HG03342 (cell line): ENCODE measurements around the gene CACNA1E.
A peak's percentile ranks its signal among the peaks of the same experiment; 100 is the strongest.

Source experiments
- ATAC-seq: cut with Tn5 transposase; IDR thresholded peaks from one replicate; pipeline ENCODE4 v1.9.1; 2021; ENCODE audit warnings: mild to moderate bottlenecking, moderate library complexity; ENCODE audit not compliant: unreplicated experiment

Gene CACNA1E

GRCh38 chr1:181748013-181748412, 264.7 kb downstream of the CACNA1E start:
- ATAC-seq: no peak

GRCh38 chr1:181754103-181754502, 270.8 kb downstream of the CACNA1E start:
- no peak for ATAC-seq

GRCh38 chr1:181759481-181759880, 276.2 kb downstream of the CACNA1E start:
- ATAC-seq: no peak

GRCh38 chr1:181763736-181764135, 280.4 kb downstream of the CACNA1E start:
- ATAC-seq: no peak

GRCh38 chr1:181765451-181766026, 282.2 kb downstream of the CACNA1E start:
- ATAC-seq: no peak

- ATAC-seq: no peak
Observed at GRCh38 chr1:181767001-181767708, 283.8 kb downstream of the CACNA1E start.

GRCh38 chr1:181768211-181768929, 285.1 kb downstream of the CACNA1E start:
- peak; percentile 64 for ATAC-seq

- ATAC-seq: no peak
Observed at GRCh38 chr1:181768930-181769280, 285.6 kb downstream of the CACNA1E start.

- no peak for ATAC-seq
Observed at GRCh38 chr1:181769846-181770245, 286.5 kb downstream of the CACNA1E start.

GRCh38 chr1:181772714-181773113, 289.4 kb downstream of the CACNA1E start:
- ATAC-seq: no peak

GRCh38 chr1:181776044-181776443, 292.7 kb downstream of the CACNA1E start:
- no peak for ATAC-seq

GRCh38 chr1:181777286-181777685, 294.0 kb downstream of the CACNA1E start:
- ATAC-seq: no peak

- no peak for ATAC-seq
Observed at GRCh38 chr1:181777812-181778211, 294.5 kb downstream of the CACNA1E start.

- ATAC-seq: no peak
Observed at GRCh38 chr1:181778640-181779260, 295.4 kb downstream of the CACNA1E start.

GRCh38 chr1:181779343-181779742, 296.0 kb downstream of the CACNA1E start:
- no peak for ATAC-seq

GRCh38 chr1:181783208-181783607, 299.9 kb downstream of the CACNA1E start:
- no peak for ATAC-seq

GRCh38 chr1:181784039-181784683, 300.8 kb downstream of the CACNA1E start:
- no peak for ATAC-seq

- no peak for ATAC-seq
Observed at GRCh38 chr1:181789395-181789794, 306.1 kb downstream of the CACNA1E start.

- no peak for ATAC-seq
Observed at GRCh38 chr1:181791721-181792120, 308.4 kb downstream of the CACNA1E start.

GRCh38 chr1:181793831-181794230, 310.5 kb downstream of the CACNA1E start:
- no peak for ATAC-seq

GRCh38 chr1:181794332-181794731, 311.0 kb downstream of the CACNA1E start:
- no peak for ATAC-seq
